ENCODE data around the gene COL9A1. TPM values are rescaled to one million over a fixed set of nuclear protein-coding genes. Genes with fewer than 3 reads are reported as not detected.

Gene COL9A1
- total RNA-seq, 1 experiment from 2014 or later = not detected

GRCh38 chr6:70222439-70222749 lies 80.5 kb downstream of the COL9A1 start:
- no peaks in the 10 kb centered on the region for H4K20me1 ChIP-seq (ENCODE audit: insufficient read depth)
- H3K27ac ChIP-seq (ENCODE audit: low read depth, low read length) = no peak overlapping the region
- TF ChIP-seq POLR2A (IDR thresholded peaks at IDR 0.05; ENCODE audit: borderline replicate concordance, extremely low read depth, insufficient read depth, insufficient read length) (no peak), EZH2 (IDR thresholded peaks at IDR 0.05) (no peak), RAD21 (IDR thresholded peaks at IDR 0.05; ENCODE audit: low read depth) (no peak), SIN3A (IDR thresholded peaks at IDR 0.05; ENCODE audit: low read depth) (no peak), YY1 (IDR thresholded peaks at IDR 0.05; ENCODE audit: extremely low read depth, insufficient replicate concordance, low read depth, low read length) (no peak), ATF3 (IDR thresholded peaks at IDR 0.05) (no peak), TCF7L2 (IDR thresholded peaks at IDR 0.05; ENCODE audit: borderline replicate concordance, extremely low read depth, insufficient read depth, insufficient read length) (no peak)
- H3K36me3 ChIP-seq (ENCODE audit: control insufficient read depth in 1 of 2, insufficient read depth in 2 of 2, low read length in 2 of 2) = no peaks in the 10 kb centered on the region
- H3K4me3 ChIP-seq (replicated peaks in 1 of 2; ENCODE audit: low read depth in 1 of 2, low read length in 2 of 2) = no peak overlapping the region
- H3K9me2 ChIP-seq (ENCODE audit: insufficient read depth) = no peaks in the 10 kb centered on the region
- no peak overlapping the region for H2AFZ ChIP-seq (ENCODE audit: low read depth, low read length, poor library complexity, severe bottlenecking)
- H3K27me3 ChIP-seq (ENCODE audit: insufficient read depth, low read length) = peaks cover 41% of the 10 kb centered on the region
- RAD21 ChIA-PET (ENCODE audit: low non-redundant PET in 1 of 2, low total read pairs in 2 of 2, uncharacterized antibody in 2 of 2, unreplicated experiment in 2 of 2) = interaction anchor here in 1 of 2 experiments (1.8 kb wide), 1 partner anchor 662 kb away, joined by 3 read pairs; no protein-coding TSS in a partner anchor
- intact Hi-C loops (cut with micrococcal nuclease) = loop anchor here (5.0 to 10.0 kb wide), 4 partner anchors 302 to 1132 kb away; partner anchors contain the start of gene B3GAT2
- DNase-seq (ENCODE audit: low read depth, low spot score) (no peak), ATAC-seq (no peak)
- H3K9ac ChIP-seq (ENCODE audit: low read length) = no peak overlapping the region
- H3K79me2 ChIP-seq (ENCODE audit: insufficient read depth, low read length) = no peaks in the 10 kb centered on the region
- no TSS peak for BruUV-seq (replicated peaks)
- CTCF ChIA-PET = interaction anchor here (1.4 to 2.6 kb wide), 3 partner anchors 148 to 730 kb away, joined by 5 to 67 read pairs (median 16); no protein-coding TSS in a partner anchor
- H3K4me1 ChIP-seq (ENCODE audit: control insufficient read depth in 1 of 2, insufficient read depth in 2 of 2, low read length in 2 of 2) = no peaks in the 10 kb centered on the region
- POLR2A ChIA-PET = interaction anchor here (1.6 kb wide), 1 partner anchor 9 kb away, joined by 5 read pairs; no protein-coding TSS in a partner anchor
- no peak overlapping the region for H3K4me2 ChIP-seq (ENCODE audit: low read length)
- H3K9me3 ChIP-seq (ENCODE audit: control insufficient read depth in 1 of 2, insufficient read depth in 1 of 2, low read depth in 1 of 2, low read length in 2 of 2) = no peaks in the 10 kb centered on the region

GRCh38 chr6:70221715-70222438 lies 81.0 kb downstream of the COL9A1 start:
- DNase-seq (ENCODE audit: low read depth, low spot score) = no peak
- no peaks in the 10 kb centered on the region for H3K4me1 ChIP-seq (ENCODE audit: control insufficient read depth in 1 of 2, insufficient read depth in 2 of 2, low read length in 2 of 2)
- H4K20me1 ChIP-seq (ENCODE audit: insufficient read depth) = no peaks in the 10 kb centered on the region
- H3K27ac ChIP-seq (ENCODE audit: low read depth, low read length) = no peak overlapping the region
- H3K27me3 ChIP-seq (ENCODE audit: insufficient read depth, low read length) = peaks cover 45% of the 10 kb centered on the region
- H3K79me2 ChIP-seq (ENCODE audit: insufficient read depth, low read length) = no peaks in the 10 kb centered on the region
- H3K4me2 ChIP-seq (ENCODE audit: low read length) = no peak overlapping the region
- H3K9me2 ChIP-seq (ENCODE audit: insufficient read depth) = no peaks in the 10 kb centered on the region
- TF ChIP-seq ZNF274 (IDR thresholded peaks at IDR 0.05; ENCODE audit: low read depth, low read length) (no peak), SRF (IDR thresholded peaks at IDR 0.05; ENCODE audit: low read depth) (no peak), ZBTB33 (IDR thresholded peaks at IDR 0.05; ENCODE audit: extremely low read depth, insufficient replicate concordance, low read length) (no peak), ELF1 (IDR thresholded peaks at IDR 0.05; ENCODE audit: borderline replicate concordance, low read depth) (no peak), YY1 (IDR thresholded peaks at IDR 0.05; ENCODE audit: extremely low read depth, insufficient replicate concordance, low read depth, low read length) (no peak), RAD21 (IDR thresholded peaks at IDR 0.05; ENCODE audit: low read depth) (no peak), CBX3 (IDR thresholded peaks at IDR 0.05; ENCODE audit: low read depth) (no peak), CEBPB (IDR thresholded peaks at IDR 0.05; ENCODE audit: low read depth) (no peak), POLR2A (IDR thresholded peaks at IDR 0.05; ENCODE audit: borderline replicate concordance, extremely low read depth, insufficient read depth, insufficient read length) (no peak), TCF7L2 (IDR thresholded peaks at IDR 0.05; ENCODE audit: borderline replicate concordance, extremely low read depth, insufficient read depth, insufficient read length) (no peak)
- no peaks in the 10 kb centered on the region for H3K9me3 ChIP-seq (ENCODE audit: control insufficient read depth in 1 of 2, insufficient read depth in 1 of 2, low read depth in 1 of 2, low read length in 2 of 2)
- intact Hi-C loops (cut with micrococcal nuclease) = loop anchor here (1.0 to 10.0 kb wide), 7 partner anchors 147 to 1133 kb away; partner anchors contain the start of gene B3GAT2
- ATAC-seq = no peak
- RAD21 ChIA-PET (ENCODE audit: low non-redundant PET in 1 of 2, low total read pairs in 2 of 2, uncharacterized antibody in 2 of 2, unreplicated experiment in 2 of 2) = interaction anchor here (0.9 to 1.8 kb wide), 7 partner anchors 88 to 734 kb away, joined by 3 to 8 read pairs (median 3); partner anchors contain the start of gene B3GAT2 (in 1 of the 2)
- H3K36me3 ChIP-seq (ENCODE audit: control insufficient read depth in 1 of 2, insufficient read depth in 2 of 2, low read length in 2 of 2) = no peaks in the 10 kb centered on the region
- BruUV-seq (replicated peaks) = no TSS peak
- no peak overlapping the region for H2AFZ ChIP-seq (ENCODE audit: low read depth, low read length, poor library complexity, severe bottlenecking)
- no peak overlapping the region for H3K4me3 ChIP-seq (replicated peaks in 1 of 2; ENCODE audit: low read depth in 1 of 2, low read length in 2 of 2)
- no peak overlapping the region for H3K9ac ChIP-seq (ENCODE audit: low read length)
- POLR2A ChIA-PET = interaction anchor here (1.3 to 1.6 kb wide), 3 partner anchors 9 to 146 kb away, joined by 3 to 5 read pairs (median 3); no protein-coding TSS in a partner anchor
- CTCF ChIA-PET = interaction anchor here (0.8 to 2.6 kb wide), 30 partner anchors 8 to 792 kb away, joined by 3 to 67 read pairs (median 6); partner anchors contain the start of gene B3GAT2

Data from HCT116 (cell line).